Spleen (tissue), 7 donors: ENCODE results near the gene TECTA.

ENCODE experiments used
- CTCF ChIP-seq, 11 experiments: fragments of 200-600 bp in 7 of 11; fragments of 450-650 bp in 4 of 11; sonication (generic) in 4 of 11; IDR thresholded peaks in 8 of 11; conservative IDR thresholded peaks in 3 of 11; 1 replicate in 7 of 11; 2 replicates in 4 of 11; pipeline versions ENCODE4 v1.4.0 to v1.8.0; 2016 to 2021; ENCODE audit warnings: antibody characterized with exemption in 11 of 11, inconsistent platforms in 4 of 11, mild to moderate bottlenecking in 1 of 11
- POLR2AphosphoS5 ChIP-seq, 3 donors: sonication (generic); formaldehyde crosslinking; IDR thresholded peaks; one replicate each; pipeline ENCODE4 v1.5.1; 2017; ENCODE audit warnings: antibody characterized with exemption in 3 of 3
- donor health status: DM: no; HTN: no; CAD: no; lungs with moderate emphysema.
- donor health status: DM: no; HTN: no; CAD: no.
- donor health status: DM: no; HTN: no; CAD: no.

- TF ChIP-seq POLR2AphosphoS5 (IDR thresholded peaks at IDR 0.05) (no peak), CTCF (IDR thresholded peaks at IDR 0.05 in 8 of 11, conservative IDR thresholded peaks at IDR 0.05 in 3 of 11) (no peak)
Observed at GRCh38 chr11:121223161-121223560, 122.1 kb downstream of the TECTA start.
